ENCODE results near the gene KAT8. TPM values are rescaled to one million over a fixed set of nuclear protein-coding genes. Genes with fewer than 3 reads are reported as not detected.
A peak's percentile ranks its signal among the peaks of the same experiment; 100 is the strongest.

Gene KAT8
- total and polyA plus RNA-seq, 2 of the 13 experiments (the other 11 are each of a cell fraction or from before 2014, with no cell fraction given): 79.0 to 84.2 TPM

GRCh38 chr16:31094424-31095120 is 22.9 kb upstream of the KAT8 start, which contains the start of gene VKORC1 (continued):
- no peak for TF ChIP-seq NFIB (CRISPR knock-in tag; IDR thresholded peaks at IDR 0.05; ENCODE audit: borderline replicate concordance)
- peak; percentile 61 for TF ChIP-seq PAXIP1 (CRISPR knock-in tag; conservative IDR thresholded peaks at IDR 0.05)
- no peak for TF ChIP-seq BRF2 (CRISPR knock-in tag; IDR thresholded peaks at IDR 0.05)
- no peak; the same call in none of the 2 replicates for TF ChIP-seq ZNF746 (CRISPR knock-in tag; IDR thresholded peaks at IDR 0.05)
- peak; percentile 88 for TF ChIP-seq PHF8 (CRISPR knock-in tag; IDR thresholded peaks at IDR 0.05)
- peak; percentile 73; the same call in 1 of the 2 replicates for TF ChIP-seq NFE2L1 (CRISPR knock-in tag; IDR thresholded peaks at IDR 0.05; ENCODE audit: borderline replicate concordance)
- no peak for TF ChIP-seq TRIM24 (CRISPR knock-in tag; IDR thresholded peaks at IDR 0.05)
- peak; percentile 62; the same call in 1 of the 2 replicates for TF ChIP-seq MNT (IDR thresholded peaks at IDR 0.05)
- peak; percentile 75; the same call in 1 of the 2 replicates for TF ChIP-seq ZNF558 (CRISPR knock-in tag; IDR thresholded peaks at IDR 0.05; ENCODE audit: borderline replicate concordance)
- 0 out of 2 replicates have a peak, but pooled peaks have one; percentile 49 for TF ChIP-seq RCOR2 (CRISPR knock-in tag; IDR thresholded peaks at IDR 0.05)
- peak; percentile 55; the same call in 1 of the 2 replicates for TF ChIP-seq ZNF138 (CRISPR knock-in tag; IDR thresholded peaks at IDR 0.05; ENCODE audit: low read depth)
- TF ChIP-seq, protein P1, sequence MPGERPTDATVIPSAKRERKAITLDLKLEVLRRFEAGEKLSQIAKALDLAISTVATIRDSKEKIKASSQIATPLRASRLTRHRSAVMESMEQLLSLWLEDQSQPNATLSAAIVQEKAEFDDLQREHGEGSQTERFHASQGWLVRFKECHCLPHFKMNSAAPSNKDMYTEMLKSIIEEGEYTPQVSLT (CRISPR knock-in tag; IDR thresholded peaks at IDR 0.05; ENCODE audit: borderline replicate concordance, low read depth): no peak
- no peak for TF ChIP-seq ZNF292 (CRISPR knock-in tag; IDR thresholded peaks at IDR 0.05; ENCODE audit: borderline replicate concordance, low read depth)
- TF ChIP-seq ZNF766 (CRISPR knock-in tag; IDR thresholded peaks at IDR 0.05; ENCODE audit: borderline replicate concordance): peak; percentile 89
- TF ChIP-seq, protein P2, sequence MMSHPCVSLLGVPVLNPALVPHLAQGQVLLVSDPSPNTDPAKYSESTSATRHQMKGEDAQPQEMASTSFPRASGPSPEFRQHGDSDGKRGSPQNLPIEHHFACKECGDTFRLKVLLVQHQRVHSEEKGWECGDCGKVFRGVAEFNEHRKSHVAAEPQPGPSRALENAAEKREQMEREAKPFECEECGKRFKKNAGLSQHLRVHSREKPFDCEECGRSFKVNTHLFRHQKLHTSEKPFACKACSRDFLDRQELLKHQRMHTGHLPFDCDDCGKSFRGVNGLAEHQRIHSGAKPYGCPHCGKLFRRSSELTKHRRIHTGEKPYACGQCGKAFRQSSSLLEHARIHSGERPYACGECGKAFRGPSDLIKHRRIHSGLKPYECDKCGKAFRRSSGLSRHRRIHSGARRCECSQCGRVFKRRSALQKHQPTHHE (CRISPR knock-in tag; IDR thresholded peaks at IDR 0.05; ENCODE audit: borderline replicate concordance): peak; percentile 96
- TF ChIP-seq, protein P3, sequence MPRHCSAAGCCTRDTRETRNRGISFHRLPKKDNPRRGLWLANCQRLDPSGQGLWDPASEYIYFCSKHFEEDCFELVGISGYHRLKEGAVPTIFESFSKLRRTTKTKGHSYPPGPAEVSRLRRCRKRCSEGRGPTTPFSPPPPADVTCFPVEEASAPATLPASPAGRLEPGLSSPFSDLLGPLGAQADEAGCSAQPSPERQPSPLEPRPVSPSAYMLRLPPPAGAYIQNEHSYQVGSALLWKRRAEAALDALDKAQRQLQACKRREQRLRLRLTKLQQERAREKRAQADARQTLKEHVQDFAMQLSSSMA (CRISPR knock-in tag; IDR thresholded peaks at IDR 0.05): peak; percentile 97
- TF ChIP-seq FOXA3 (CRISPR knock-in tag; IDR thresholded peaks at IDR 0.05): peak; percentile 63
- no peak for TF ChIP-seq RORA (CRISPR knock-in tag; IDR thresholded peaks at IDR 0.05)

All from HepG2 (cell line).